ENCODE measurements around the gene CPLANE2. TPM values are rescaled to one million over a fixed set of nuclear protein-coding genes. Genes with fewer than 3 reads are reported as not detected.

The CPLANE2 gene
- total and polyA plus RNA-seq, 2 of the 4 experiments (the other 2 are of a cell fraction): 3.2 to 5.8 TPM

DNA sequence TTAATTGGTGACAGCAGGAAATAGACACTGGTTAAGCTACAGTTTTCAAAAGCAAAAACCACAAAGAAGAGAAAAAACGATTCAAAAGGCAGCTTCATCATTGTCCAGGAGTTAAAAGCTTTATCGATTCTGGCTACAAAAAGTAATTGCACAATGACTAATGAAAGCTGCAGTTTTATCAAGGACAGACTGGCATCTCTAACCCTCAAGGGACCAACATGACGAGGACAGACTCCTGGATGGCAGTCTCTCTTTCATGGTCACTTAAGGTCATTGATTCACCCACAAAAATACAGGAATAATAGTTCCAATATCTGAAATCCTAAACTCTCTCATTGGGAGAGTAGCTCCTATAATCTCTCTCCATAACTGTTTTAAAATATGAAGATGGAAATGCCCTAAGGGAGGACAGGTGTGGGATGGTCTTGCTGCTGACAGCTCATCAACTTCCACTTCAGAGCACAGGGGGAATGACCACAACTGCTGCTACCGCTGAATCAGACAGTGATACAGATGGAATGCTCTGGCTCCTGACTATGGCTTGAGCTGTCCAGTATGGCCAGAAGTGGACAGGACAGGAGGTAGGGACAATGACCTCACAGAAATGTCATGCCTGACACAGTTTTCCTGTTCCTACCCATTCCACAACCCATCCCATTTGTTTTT is 17.4 kb upstream of the CPLANE2 start (continued):
- TF ChIP-seq, protein P1, sequence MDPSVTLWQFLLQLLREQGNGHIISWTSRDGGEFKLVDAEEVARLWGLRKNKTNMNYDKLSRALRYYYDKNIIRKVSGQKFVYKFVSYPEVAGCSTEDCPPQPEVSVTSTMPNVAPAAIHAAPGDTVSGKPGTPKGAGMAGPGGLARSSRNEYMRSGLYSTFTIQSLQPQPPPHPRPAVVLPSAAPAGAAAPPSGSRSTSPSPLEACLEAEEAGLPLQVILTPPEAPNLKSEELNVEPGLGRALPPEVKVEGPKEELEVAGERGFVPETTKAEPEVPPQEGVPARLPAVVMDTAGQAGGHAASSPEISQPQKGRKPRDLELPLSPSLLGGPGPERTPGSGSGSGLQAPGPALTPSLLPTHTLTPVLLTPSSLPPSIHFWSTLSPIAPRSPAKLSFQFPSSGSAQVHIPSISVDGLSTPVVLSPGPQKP (IDR thresholded peaks at IDR 0.05; ENCODE audit: borderline replicate concordance, low read depth, low read length): no peak

DNA sequence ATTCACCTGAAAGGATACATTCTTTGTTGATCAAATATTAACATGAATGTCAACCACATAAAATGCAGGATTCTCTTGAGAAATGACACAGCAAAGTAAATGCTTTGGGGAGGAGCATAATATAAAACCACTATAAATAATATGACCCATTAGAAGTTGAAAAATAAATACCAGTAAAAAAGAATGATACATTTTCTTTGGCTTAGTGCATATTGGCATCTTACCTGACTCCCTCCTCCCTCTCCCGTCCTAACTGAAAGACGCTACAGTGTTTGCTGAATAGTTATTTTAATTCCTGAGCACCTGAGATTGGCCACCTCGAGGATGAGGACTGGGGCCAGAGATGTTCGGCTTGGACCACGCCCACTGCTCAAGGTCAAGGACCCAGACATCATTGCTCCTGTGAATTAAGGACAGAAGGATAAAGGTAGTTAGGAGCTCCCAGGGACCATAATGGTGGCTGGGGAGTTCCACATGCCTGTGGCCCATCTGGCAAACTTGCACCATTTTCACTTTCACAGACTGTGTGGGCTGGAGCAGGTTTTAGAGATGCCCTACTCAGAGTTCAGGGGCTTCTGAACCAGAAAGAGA is 16.4 kb upstream of the CPLANE2 start:
- Histone ChIP-seq H4K20me1 (ENCODE audit: insufficient read depth, low read length) (peaks cover 2% of the 10 kb centered on the region; the same call in 1 of the 2 replicates), H4K91ac (ENCODE audit: insufficient read depth, low read depth, low read length) (no peak overlapping the region), H3K27me3 (ENCODE audit: control insufficient read depth, insufficient read depth, low read length) (no peaks in the 10 kb centered on the region), H3K9me3 (ENCODE audit: control insufficient read depth, insufficient read depth, low read length) (no peaks in the 10 kb centered on the region), H3K4ac (ENCODE audit: low read depth, low read length) (no peak overlapping the region), H2BK5ac (ENCODE audit: low read depth, low read length, poor library complexity, severe bottlenecking) (no peak overlapping the region), H2AFZ (replicated peaks; ENCODE audit: low read length, poor library complexity) (no peak overlapping the region), H3K9ac (ENCODE audit: low read depth, low read length) (no peak overlapping the region), H2BK120ac (ENCODE audit: low read depth, low read length) (no peak overlapping the region), H3K27ac (ENCODE audit: insufficient read depth, low read length) (no peak overlapping the region), H3K79me1 (ENCODE audit: low read depth in 1 of 2, low read length in 2 of 2) (peaks cover 22 to 47% of the 10 kb centered on the region in 2 experiments), H3K36me3 (ENCODE audit: control insufficient read depth, insufficient read depth, low read length) (peaks cover 26% of the 10 kb centered on the region), H3K4me2 (ENCODE audit: low read depth, low read length) (no peak overlapping the region), H3K23ac (ENCODE audit: low read depth, low read length) (no peak overlapping the region), H2BK15ac (ENCODE audit: low read depth, low read length) (no peak overlapping the region), H4K8ac (ENCODE audit: low read depth in 2 of 2, low read length in 2 of 2) (no peak overlapping the region), H3K18ac (ENCODE audit: low read depth, low read length) (no peak overlapping the region), H3K4me1 (ENCODE audit: control insufficient read depth, insufficient read depth, low read length) (peaks cover 21% of the 10 kb centered on the region), H2AK9ac (replicated peaks; ENCODE audit: low read depth, low read length, poor library complexity) (no peak overlapping the region), H3K56ac (ENCODE audit: extremely low read depth, insufficient read depth, low read length) (no peak overlapping the region), H2AK5ac (ENCODE audit: low read depth, low read length) (no peak overlapping the region), H3K14ac (replicated peaks; ENCODE audit: low read depth, low read length) (no peak overlapping the region), H4K5ac (ENCODE audit: low read depth, low read length) (no peak overlapping the region), H3K9me1 (ENCODE audit: insufficient read depth, low read length) (peaks cover 18% of the 10 kb centered on the region), H2BK20ac (ENCODE audit: low read depth, low read length) (no peak overlapping the region; the same call in 1 of the 2 replicates), H3K4me3 (ENCODE audit: insufficient read depth, low read depth, low read length) (no peak overlapping the region)
- WGBS, 2 experiments (ENCODE audit: extremely low coverage in 2 of 2, insufficient read length in 1 of 2): 92% methylated on average over 3 of the region's 5 CpGs; no CpG with 5 or more reads in 1 of the 2 experiments
- in situ Hi-C loops (cut with MboI; ENCODE audit: low sequenced_read_pairs): no loop called here
- no TSS peak for BruUV-seq (replicated peaks)
- dilution Hi-C loops (cut with HindIII; ENCODE audit: low sequenced_read_pairs, unreplicated experiment): no loop called here
- ATAC-seq (ENCODE audit: low read depth) (no peak), DNase-seq (no peak)
- ChIA-PET CTCF (no interaction called here), POLR2A (ENCODE audit: unreplicated experiment) (no interaction called here)
- intact Hi-C loops (cut with micrococcal nuclease): no loop called here
- no peak for TF ChIP-seq RCOR1 (IDR thresholded peaks at IDR 0.05; ENCODE audit: insufficient replicate concordance, low read length)

Measured in IMR-90 (cell line).